ENCODE data around the gene KIAA1328.

KIAA1328 gene

DNA sequence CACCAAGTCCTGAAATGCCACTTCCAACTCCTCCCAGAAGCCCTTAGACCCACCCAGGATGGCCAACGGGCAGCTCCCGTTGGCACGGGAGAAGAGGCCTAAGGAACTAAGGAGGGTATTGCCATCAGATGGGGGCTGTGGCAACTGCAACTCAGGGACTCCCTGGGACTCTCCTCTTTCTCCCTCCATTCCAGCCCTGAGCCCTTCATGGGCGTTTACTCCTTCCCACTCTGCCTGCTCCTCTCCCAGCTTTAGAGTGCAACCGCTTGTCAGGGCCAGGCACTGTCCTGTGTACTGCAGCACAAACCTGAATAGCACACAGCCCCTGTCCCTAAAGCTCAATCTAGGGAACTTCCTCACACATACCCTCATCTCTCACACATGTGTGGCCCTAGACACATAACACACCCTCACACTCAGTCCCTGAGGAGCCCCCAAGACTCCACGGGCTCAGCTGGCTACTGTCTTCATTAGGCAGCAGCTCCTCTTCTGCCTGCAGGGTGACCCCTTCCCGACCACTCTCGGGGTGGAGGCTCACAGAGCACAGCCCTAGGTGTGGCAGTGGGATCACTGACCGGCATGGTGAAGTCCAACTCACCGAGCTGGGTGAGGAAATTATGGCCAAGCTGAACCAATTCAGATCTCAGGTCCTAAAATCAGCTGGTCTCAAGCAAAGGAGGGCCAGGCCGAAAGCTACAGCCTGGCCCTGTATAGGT is 420.4 kb downstream of the KIAA1328 start:
- H3K36me3 ChIP-seq (ENCODE audit: control insufficient read depth, insufficient read depth, low read length): no peaks in the 10 kb centered on the region
- no peaks in the 10 kb centered on the region for H3K79me2 ChIP-seq
- no peaks in the 10 kb centered on the region for H3K9me3 ChIP-seq (ENCODE audit: control insufficient read depth, low read length)
- H3K4me2 ChIP-seq (ENCODE audit: low read length): no peak overlapping the region
- no peaks in the 10 kb centered on the region for H3K27me3 ChIP-seq (ENCODE audit: control insufficient read depth, insufficient read depth, low read length)
- H3K9ac ChIP-seq: no peak overlapping the region
- no peaks in the 10 kb centered on the region for H3K4me1 ChIP-seq
- no peak overlapping the region for H3K27ac ChIP-seq
- no peak for TF ChIP-seq CTCF (IDR thresholded peaks at IDR 0.05)
- no peak overlapping the region for H3K4me3 ChIP-seq (ENCODE audit: low read depth, low read length)
- H2AFZ ChIP-seq: no peak overlapping the region

- no peak overlapping the region for H3K27ac ChIP-seq
- H3K9me3 ChIP-seq (ENCODE audit: control insufficient read depth, low read length): no peaks in the 10 kb centered on the region
- TF ChIP-seq CTCF (IDR thresholded peaks at IDR 0.05): no peak
- peaks cover 6% of the 10 kb centered on the region for H3K4me1 ChIP-seq
- no peaks in the 10 kb centered on the region for H3K36me3 ChIP-seq (ENCODE audit: control insufficient read depth, insufficient read depth, low read length)
- H3K27me3 ChIP-seq (ENCODE audit: control insufficient read depth, insufficient read depth, low read length): no peaks in the 10 kb centered on the region
- H3K4me2 ChIP-seq (ENCODE audit: low read length): no peak overlapping the region
- H3K4me3 ChIP-seq (ENCODE audit: low read depth, low read length): no peak overlapping the region
- H3K79me2 ChIP-seq: no peaks in the 10 kb centered on the region
- H3K9ac ChIP-seq: no peak overlapping the region
- H2AFZ ChIP-seq: no peak overlapping the region
These were observed 421.1 kb downstream of the KIAA1328 start for GRCh38 chr18:37249895-37250618.

DNA sequence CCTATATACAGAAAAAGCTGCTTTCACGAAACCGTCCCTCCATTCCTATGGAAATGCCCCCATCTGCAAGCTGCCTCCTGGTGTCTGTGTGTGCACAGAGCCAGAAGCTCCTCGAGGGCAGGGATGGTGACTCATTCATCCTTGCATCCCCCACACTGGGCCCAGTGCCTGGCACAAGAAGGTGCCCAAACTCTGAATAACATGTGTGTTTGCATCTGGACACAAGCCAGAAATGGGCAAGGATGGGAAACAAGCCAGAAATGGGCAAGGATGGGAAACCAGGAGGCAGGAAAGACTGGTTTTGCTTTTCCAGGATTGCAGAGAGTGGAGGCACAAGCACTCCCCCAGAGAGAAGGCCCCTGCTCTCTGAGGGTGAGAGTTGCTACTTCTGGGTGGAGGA is 422.8 kb downstream of the KIAA1328 start:
- no peak overlapping the region for H3K4me3 ChIP-seq (ENCODE audit: low read depth, low read length)
- peaks cover 6% of the 10 kb centered on the region for H3K4me1 ChIP-seq
- H3K9me3 ChIP-seq (ENCODE audit: control insufficient read depth, low read length): no peaks in the 10 kb centered on the region
- no peaks in the 10 kb centered on the region for H3K79me2 ChIP-seq
- H3K27ac ChIP-seq: no peak overlapping the region
- no peak overlapping the region for H2AFZ ChIP-seq
- TF ChIP-seq CTCF (IDR thresholded peaks at IDR 0.05): no peak
- H3K36me3 ChIP-seq (ENCODE audit: control insufficient read depth, insufficient read depth, low read length): no peaks in the 10 kb centered on the region
- H3K4me2 ChIP-seq (ENCODE audit: low read length): no peak overlapping the region
- H3K27me3 ChIP-seq (ENCODE audit: control insufficient read depth, insufficient read depth, low read length): no peaks in the 10 kb centered on the region
- H3K9ac ChIP-seq: no peak overlapping the region

DNA sequence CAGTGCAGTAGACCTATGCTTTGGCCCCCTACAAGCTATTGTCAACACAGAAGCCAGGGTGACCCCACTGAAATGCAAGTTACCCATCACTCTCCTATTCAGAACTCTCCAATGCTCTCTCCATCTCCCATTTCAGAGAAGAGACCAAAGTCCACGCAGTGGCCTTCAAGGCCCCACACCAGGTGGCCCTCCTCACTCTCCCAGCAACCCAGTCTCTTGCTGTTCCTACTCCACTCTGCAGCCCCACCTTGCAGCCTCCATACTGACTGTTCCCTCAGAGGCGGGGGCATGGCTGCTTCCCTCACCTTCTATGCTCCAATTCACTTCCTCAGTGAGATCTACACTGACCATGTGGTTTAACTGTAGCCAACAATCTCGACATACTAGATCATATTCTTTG is 423.4 kb downstream of the KIAA1328 start:
- Histone ChIP-seq H3K27me3 (ENCODE audit: control insufficient read depth, insufficient read depth, low read length) (no peaks in the 10 kb centered on the region), H3K27ac (no peak overlapping the region), H3K4me2 (ENCODE audit: low read length) (no peak overlapping the region), H3K36me3 (ENCODE audit: control insufficient read depth, insufficient read depth, low read length) (no peaks in the 10 kb centered on the region), H3K9me3 (ENCODE audit: control insufficient read depth, low read length) (no peaks in the 10 kb centered on the region), H3K9ac (no peak overlapping the region), H3K79me2 (no peaks in the 10 kb centered on the region), H3K4me1 (peaks cover 6% of the 10 kb centered on the region), H3K4me3 (ENCODE audit: low read depth, low read length) (no peak overlapping the region), H2AFZ (no peak overlapping the region)
- TF ChIP-seq CTCF (IDR thresholded peaks at IDR 0.05): no peak
